GM12891 (cell line): ENCODE measurements around the gene FAM9C.

Experiments used
- POLR2A ChIP-seq: IDR thresholded peaks from 2 replicates; pipeline ENCODE4 v1.6.1; 2011; ENCODE audit warnings: low read depth, low read length, control low read depth
- POLR2AphosphoS5 ChIP-seq: IDR thresholded peaks from 2 replicates; pipeline ENCODE4 v1.6.1; 2011; ENCODE audit warnings: low read depth, low read length, control low read depth

DNA sequence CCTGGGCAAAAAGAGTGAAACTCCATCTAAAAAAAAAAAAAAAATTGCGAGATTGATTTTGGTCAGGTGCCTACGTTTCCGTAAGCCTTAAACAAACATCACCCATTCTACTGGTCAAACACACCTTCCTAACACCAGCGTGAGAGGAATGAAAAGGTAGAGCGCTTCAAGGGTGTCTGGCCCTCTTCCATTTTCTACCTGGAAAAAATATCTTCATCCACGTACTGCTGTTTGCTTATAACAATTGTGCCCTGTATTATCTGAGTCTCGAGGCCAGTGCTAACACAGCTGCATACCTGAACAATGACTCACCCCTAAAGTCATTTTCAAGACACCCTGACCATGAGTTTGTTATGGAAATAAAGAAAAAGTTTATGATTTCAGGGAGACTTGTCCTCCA is 55.6 kb downstream of the FAM9C start:
- no peak for TF ChIP-seq POLR2AphosphoS5
- TF ChIP-seq POLR2A: no peak
